Stimulated activated CD8-positive, alpha-beta memory T cell treated with anti-CD3 and anti-CD28 coated beads, Interleukin-15, amount 100 ng/mL, for 48 hours (primary cell): ENCODE measurements around the gene DCAF7.

ENCODE experiments used
- DNase-seq, 2 donors: peaks; one replicate each; pipeline ENCODE4 v3.0.0-alpha.2; 2020; ENCODE audit warnings: low read depth in 2 of 2

The DCAF7 gene

DNA sequence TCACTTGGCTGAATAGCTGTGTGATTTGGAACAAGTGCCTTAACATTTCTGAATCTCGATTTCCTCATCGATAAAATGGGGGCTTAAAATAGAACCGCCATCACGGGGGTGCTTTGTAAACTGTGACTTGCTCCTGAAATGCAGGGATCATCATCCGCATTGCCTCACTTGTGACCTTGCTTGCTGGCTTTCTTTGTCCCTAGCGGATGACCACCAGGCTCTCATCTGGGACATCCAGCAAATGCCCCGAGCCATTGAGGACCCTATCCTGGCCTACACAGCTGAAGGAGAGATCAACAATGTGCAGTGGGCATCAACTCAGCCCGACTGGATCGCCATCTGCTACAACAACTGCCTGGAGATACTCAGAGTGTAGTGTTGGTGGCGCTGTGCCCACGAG is 38.5 kb downstream of the DCAF7 start:
- no peak for DNase-seq

DNA sequence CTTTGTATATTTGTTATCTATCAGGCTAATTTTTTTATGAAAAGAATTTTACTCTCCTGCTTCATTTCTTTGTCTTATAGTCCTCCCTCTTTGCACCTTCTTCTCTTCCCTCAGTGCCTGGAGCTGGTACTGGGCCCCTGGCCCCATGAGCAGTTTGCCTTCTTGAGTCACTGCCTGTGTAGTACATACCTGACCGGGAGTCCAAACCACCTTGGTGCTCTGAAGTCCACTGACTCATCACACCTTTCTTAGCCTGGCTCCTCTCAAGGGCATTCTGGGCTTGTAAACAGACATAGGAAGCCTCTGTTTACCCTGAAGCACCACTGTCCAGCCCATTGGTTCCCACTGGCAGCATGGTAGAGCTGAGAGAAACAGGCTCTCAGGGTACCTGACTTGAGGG is 39.4 kb downstream of the DCAF7 start:
- DNase-seq = no peak

DNA sequence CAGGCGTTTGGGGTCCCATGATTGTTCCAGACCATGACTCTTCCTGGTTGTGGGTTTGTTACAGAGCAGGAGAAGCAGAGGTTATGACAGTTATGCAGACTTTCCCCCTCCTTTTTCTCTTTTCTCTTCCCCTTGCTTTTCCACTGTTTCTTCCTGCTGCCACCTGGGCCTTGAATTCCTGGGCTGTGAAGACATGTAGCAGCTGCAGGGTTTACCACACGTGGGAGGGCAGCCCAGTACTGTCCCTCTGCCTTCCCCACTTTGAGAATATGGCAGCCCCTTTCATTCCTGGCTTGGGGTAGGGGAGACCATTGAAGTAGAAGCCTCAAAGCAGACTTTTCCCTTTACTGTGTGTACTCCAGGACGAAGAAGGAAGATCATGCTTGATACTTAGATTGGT is 42.5 kb downstream of the DCAF7 start:
- DNase-seq = no peak

DNA sequence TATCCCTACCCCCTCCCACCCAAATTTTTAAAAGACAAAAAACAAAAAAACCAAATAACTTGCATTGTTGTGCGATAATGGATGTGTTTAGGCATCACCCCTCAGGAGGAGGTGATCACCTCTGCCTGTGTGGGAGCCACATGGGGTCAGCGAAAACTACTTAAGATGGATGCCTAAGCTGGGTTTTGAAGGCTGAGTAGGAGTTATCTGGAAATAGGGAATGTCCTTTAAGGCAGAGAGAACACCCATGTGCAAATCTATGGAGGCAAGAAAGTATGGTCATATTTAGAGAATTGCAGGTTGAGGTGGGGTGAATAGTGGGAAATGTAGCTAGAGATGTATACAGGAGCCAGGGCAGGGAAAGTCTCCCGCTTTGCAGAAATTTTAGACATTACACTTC is 44.9 kb downstream of the DCAF7 start:
- no peak for DNase-seq

DNA sequence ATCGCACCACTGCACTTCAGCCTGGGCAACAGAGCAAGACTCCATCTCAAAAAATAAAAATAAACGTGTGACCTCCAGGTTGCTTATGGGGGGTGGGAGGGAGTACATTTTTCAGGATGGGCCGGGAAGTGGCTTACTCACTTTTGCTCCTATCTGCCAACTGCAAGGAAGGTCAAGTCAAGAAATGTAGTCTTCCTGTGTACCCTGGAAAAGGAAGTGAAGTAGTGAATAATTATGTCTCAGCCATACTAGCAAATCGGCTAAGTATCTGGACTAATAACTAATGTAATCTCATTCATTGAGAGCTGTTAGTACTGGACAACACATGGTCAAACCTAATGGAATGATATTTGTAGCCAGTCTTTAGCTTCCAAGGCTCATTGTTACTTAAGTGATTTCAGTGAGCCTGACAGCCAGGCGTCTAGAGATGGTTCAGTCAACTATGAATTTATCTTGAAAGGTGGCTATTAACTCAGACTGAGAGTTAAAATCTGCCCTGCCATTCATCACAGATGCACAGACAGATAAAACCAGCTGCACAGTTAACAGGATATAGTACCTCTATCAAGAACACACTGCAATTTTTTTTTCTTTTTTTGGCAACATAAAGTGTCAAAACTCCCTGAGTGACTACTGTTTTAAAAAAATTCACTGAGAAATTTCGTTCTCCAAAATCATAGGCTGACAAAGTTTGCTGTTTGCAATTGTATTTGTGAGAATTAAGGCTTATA is 46.7 kb downstream of the DCAF7 start:
- DNase-seq = no peak

DNA sequence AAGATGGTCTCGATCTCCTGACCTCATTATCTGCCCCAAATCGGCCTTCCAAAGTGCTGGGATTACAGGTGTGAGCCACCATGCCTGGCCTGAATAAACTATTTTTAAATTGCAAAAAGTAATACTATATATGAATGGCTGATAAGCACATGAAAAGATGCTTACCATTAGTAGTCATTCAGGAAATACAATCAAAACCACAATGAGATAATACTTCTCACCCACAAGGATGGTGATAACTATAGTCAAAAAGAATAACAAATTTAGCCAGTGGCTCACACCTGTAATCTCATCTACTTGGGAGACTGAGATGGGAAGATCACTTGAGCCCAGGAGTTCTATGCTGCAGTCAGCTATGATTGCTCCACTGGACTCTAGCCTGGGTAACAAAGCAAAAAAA is 48.0 kb downstream of the DCAF7 start:
- DNase-seq = no peak

DNA sequence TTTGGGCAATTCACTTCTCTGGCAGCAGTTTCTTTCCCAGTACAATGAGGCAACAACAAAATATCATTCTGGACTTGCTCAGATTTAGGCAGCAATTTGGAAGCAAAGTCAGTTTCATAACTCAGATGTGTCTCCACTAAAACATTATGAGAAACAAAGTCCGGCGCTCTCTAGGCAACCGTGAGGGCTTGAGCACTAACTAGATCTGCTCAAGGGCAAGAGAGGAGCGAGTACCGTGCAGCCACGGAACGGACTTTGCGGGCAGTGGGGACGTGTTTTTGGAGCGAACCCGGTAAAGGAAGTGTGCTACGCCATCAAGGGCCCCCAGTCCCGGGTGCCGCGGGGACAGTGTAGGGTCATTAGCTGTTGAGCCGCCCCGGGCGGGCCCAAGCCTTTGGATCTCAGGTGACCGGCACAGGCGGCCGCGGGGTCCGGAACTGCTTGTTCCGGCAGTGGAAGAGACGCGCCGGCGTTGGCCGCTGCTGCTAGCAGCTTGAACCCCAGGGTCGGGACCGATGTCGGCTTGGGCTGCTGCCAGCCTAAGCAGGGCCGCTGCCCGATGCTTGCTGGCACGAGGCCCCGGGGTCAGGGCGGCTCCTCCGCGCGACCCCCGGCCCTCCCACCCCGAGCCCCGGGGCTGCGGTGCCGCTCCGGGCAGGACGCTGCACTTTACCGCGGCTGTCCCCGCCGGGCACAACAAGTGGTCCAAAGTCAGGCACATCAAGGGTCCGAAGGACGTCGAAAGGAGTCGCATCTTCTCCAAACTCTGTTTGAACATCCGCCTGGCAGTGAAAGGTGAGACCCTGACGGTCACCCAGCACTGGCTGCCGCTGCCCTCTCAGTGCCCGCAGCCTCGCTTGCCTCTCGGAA is 50.5 kb downstream of the DCAF7 start, which contains the start of gene TACO1:
Gene TACO1, plus strand, starts transcription at position 327 of the 870 bp plus-strand sequence. Its CDS starts 189 bp downstream, at position 516.
- peak; percentile 60 to 62 for DNase-seq

DNA sequence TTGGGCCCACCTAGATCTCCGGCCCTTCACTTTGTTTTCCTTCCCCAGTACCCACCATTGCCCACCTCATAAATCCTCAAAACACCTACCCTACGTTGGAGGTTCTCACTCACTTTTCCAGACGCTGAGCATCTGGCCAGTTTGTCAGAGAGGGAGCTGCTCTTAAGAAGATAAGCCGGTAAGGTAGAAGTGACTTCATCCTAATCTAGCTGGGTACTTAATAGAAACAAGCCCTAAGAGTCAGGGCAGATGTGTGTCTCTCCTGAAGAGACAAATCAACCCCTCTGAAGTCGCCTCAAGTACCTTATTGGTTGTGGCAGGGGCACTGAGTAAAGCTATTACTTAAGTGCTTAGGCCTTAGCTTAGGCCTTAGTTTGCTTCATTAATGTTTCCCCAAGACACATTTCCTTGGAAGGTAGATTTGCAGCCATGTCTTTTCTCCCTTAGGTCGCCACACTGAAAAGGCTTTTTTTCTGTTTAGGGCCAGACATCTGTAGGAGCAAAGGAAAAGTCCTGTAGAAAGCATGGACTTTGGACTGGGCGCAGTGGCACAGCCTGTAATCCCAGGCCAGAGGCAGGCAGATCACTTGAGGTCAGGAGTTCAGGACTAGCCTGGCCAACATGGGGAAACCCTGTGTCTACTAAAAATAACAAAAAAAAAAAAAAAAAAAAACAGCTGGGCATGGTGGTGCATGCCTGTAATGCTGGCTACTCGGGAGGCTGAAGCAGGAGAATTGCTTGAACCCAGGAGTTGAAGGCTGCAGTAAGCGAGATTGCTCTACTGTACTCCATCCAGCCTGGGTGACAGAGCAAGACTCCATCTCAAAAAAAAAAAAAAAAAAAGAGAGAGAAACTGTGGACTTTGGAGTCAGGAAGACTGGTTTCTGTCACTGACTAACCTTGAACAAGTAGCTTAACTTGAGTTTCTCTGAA is 51.4 kb downstream of the DCAF7 start:
- no peak for DNase-seq

DNA sequence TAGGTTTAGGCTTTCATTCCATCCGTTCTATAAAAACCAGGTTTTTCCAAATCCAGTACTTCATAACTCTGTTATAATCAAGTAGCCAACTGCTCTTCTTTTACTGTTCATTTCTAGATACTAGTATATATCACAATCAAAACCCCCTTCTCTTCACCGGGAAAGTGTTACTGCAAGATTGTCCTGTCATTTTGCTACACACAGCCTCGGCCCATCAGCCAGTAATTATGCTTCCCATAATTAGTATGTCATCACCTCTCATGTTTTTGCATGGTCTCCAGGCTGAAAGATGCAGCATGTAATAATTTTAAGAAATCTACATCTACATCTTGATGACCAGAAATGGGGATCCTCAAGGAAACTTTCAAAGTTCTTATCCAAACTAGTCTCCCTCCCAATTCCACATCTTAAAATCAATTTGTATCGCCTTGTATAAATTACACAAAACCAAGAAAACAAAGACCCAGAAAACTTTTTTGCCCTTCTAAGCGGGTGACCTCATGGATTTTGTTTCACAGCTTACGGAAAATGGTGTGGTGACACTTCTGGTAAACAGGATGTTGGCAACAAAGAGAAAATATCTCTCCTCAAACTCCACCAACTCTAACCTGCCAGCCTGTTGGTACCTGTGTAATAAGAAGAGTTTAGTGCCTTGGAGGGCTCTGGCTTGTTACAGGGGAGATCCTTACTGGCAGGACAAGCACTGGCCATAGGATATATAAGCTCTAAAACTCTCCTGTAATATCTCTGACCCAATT is 59.7 kb downstream of the DCAF7 start:
- no peak for DNase-seq

DNA sequence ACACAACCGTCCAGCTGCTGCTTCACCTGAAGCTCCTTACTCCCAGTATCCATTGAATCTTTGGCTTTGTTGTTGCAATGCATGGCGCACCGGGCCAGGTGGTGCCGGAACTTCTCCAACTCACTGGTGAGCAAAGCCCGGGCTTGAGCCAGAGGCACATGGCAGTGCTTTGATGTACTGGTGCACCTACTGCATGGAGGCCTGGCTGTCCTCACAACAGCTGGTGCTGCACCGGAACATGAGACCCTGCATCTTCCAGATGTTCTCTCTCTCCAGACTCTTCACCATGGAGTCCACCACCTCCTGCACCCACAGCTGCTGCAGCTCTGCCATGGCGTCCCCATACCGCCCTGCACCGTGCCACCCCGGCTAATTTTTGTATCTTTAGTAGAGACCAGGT is 60.6 kb downstream of the DCAF7 start:
- no peak for DNase-seq

DNA sequence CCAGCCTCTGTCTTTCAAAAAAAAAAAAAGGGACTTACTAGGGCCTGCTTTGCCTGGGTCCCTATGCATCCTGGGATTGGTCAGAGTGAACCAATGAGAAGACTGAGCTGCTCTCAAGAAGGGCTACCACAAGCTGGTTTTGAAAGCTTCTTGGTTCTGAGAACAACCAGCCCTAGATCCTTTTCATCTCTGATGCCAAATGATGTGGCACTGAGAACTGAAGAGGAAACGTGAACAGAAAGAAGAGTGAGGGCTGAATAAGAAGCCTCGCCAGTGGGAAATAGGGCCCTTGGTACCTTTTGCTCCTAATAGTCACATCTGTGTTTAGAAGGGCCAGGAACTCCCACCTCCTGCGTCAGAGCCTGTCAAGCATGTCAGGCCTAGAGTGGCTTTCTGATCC is 61.1 kb downstream of the DCAF7 start:
- DNase-seq = no peak

DNA sequence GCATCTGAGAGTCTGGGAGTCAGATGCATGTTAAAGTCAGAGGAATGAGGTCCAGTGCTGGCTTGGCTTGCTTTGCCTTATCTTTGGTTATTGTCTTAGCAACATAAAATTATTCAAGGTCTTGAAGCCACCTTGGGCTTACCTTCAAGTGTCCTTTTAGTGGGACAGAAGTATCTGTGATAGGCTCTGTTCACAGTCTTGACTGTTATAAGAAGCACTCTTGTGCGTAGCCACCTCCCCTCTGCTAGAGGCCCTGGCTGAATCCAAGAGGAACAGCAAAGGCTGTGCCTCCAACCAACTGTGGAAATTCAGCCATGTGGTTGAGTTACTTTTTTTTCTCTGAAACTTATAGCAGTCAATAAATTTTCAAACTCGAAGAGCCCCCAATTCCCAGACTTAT is 63.4 kb downstream of the DCAF7 start:
- no peak for DNase-seq

DNA sequence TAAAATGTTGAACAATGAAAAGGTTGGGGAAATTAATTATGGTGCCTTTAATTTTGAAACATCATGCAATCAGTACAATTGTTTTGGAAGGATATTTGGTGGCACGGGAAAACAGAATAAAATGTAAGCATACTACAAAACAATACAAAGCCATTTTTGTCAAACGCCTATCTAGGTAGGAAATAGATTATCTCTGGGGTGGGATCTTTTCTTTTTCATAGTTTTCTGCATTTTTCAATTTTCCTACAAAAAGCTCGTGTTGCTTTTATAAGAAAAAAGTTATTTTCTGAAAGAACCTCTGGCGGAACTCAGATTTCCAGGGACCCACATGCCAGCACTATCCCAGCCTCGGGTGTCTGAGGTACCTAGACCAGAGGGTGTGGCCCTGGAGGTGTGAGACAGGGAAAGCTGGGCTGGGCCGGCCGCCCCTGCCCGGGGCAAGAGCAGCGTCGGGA is 71.0 kb downstream of the DCAF7 start:
- DNase-seq = no peak

DNA sequence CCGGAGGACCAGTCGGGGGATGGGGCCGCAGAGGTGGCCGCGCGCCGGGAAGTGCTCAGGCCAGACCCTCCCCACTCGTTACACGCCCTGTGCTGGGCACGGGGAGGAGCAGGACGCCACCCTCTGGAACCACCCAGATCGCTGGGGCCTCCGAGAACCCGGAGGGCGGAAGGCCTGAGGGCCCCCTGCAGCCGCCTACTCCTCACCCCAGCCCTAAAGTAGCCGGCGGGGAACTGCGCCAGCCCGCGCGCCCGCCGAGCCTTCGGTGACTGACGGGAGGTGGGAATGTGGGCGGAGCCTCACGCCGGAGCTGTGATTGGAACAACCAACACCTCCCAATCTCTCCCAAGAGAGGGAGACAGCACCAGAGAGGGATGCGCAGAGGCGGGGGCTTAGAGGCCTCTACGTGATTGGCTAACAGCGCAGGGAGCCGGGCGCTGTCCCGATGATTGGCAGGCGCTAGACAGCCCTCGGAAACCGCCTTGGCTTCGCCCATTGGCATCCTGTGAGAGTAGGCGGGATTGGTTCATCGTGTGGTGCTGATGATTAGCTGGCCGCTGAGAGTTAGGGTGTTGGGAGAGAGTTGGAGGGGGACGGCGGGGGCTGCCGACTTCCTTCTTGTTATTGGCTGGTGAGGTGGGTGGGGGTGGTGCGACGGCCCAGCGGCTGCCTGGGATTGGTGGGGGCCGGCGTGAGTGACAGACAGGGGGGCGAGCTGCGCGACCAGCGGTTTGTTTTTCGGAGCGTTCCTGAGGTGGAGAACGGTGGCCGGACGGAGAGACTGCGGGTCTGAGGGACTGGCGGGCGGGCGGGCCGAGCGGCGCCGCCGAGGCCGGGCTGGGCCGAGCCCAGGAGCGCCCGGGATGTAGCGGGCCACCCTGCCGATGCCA is 71.7 kb downstream of the DCAF7 start, which contains the start of gene MAP3K3:
Gene MAP3K3, plus strand, starts transcription at position 734 of the 890 bp plus-strand sequence. CDS start 343 bp downstream, outside the sequence.
- peak; percentile 95 to 97 for DNase-seq

DNA sequence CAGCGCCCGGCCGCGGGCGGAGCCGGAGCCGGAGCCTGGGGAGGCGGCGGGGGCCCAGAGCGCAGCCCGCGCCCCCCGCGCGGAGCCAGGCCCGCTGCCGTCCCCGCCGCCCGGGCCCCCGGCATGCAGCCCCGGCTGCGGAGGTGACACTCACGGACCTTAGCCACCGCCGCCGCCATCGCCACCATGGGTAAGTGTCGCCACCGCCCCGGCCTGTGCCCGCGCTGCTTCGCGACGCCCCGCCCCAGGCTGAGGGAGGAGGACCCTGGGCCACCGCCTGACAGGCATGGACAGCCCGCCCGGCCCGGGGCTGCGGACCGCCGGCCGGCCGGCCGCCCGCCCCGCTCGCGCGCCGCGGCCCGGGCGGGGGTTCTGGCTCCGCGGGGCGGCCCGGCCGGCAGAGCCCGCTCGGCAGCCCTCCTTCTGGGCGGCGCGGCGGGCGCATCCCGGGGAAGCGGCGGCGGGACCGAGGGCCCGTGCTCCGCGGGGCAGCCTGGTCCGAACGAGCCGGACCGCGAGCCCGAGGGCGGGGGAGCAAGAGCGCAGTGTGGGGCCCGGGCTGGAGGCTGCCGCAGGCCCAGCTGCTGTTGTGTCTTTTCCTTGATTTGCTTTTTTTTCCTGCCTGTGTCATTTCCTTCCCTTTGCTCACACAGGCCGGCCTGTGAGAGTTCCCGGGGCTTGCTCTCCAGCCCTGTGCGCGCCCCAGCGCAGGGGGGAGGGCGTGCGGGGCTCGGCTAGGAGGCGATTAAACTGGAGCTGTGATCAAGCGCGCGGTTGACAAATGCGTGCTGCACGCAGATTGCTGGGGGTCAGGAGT is 72.5 kb downstream of the DCAF7 start:
- DNase-seq = peak; percentile 35 to 42

DNA sequence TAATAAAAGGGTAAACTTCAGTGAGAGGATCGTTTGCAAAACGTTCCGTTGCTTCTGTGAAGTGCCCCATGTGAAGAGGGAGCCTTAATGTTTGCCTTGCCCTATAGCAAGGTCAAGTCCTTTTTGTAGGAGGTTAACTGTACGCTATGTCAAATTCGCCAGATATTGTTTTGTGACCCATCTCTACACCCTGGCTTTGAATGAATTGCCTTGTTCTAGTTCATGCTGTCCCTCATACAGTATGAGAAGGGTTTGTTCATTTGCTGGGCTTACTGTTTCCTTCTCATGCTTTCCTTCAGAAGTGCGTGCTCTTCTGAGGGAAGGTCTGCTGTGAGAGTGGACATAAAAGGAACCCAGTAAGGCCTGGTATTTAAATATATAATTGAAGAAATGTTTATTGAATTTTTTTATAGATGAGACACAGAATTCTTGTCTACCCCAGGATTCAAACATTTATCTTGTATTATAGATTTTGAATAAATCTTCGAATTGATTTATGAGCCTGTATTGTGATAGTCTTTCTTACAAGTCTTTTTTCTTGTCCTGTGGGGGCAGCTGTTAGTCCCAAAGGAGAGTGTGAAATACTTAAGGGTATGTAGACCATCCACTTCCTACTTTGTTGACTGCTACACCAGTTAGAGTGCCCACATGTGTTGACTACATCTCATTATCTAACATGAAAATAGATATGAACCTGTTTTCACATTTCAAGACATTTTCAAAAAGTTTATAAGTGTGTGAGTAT is 73.7 kb downstream of the DCAF7 start:
- DNase-seq = no peak

DNA sequence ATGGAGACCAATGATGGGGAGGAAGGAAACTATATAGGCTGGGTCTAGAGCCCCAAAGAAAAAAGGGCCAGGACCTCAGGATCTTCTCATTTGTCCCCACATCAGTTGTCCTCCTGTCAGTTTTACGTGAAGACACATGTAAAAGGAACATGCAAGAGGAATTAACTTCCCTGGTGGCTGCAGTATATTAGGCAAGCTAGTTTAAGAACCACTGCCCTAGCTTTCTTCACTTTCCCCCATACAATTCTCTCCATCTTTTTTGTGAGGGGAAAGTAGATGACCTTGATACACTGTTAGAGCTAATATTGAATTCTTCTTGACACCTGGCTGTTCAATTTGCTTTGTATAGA is 74.2 kb downstream of the DCAF7 start:
- no peak for DNase-seq

DNA sequence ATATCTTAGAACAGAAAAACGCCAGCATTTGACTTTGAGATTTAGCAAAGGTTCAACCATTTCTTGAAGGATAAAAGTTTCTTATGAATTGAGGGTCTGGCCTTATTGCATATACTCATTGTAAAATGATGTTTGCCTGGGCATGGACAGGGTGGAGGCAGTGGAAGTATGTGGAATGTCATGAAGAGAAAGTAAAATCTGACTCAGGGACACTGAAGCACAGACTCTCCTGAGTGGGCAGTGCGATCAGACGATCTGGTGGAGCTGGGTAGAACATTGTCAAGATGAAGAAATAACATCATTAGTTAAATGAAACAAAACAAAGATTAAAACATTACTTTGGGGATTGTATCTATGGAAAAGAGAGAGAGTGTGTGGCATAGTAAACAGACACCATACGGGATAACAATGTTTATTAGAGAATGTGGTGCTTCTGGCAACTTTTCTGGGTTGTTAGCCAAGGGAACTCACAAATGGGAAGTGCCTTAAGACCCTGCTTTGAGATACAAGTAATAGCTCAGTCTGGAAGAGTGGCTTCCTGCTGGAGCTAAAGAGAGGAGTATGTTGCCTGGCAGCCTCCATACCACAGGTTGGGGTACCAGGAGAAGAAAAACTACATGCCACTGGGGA is 76.4 kb downstream of the DCAF7 start:
- no peak for DNase-seq
